HCT116 (cell line): ENCODE results near the gene GNL3L. TPM values are rescaled to one million over a fixed set of nuclear protein-coding genes. Genes with fewer than 3 reads are reported as not detected.

Experiments used
- ATAC-seq: fragments of 200-7000 bp; cut with Tn5 transposase; 2 replicates; pipeline ENCODE4 v1.9.1; 2020; ENCODE audit warnings: mild to moderate bottlenecking, moderate library complexity
- BruUV-seq: library from RNA; stranded (reverse); fragments of 400-500 nt; replicated peaks from 2 replicates; lab custom pipeline; 2021; lab: Mats Ljungman, UMichigan
- CTCF ChIA-PET: fragments of 300-600 bp; sonication (Branson Sonifier 250); formaldehyde crosslinking; loops from one replicate; lab custom pipeline; 2021; ENCODE audit warnings: antibody characterized with exemption; lab: Charles Lee
- POLR2A ChIA-PET: fragments of 300-600, 350-600 bp; sonication (Branson Sonifier 250); formaldehyde crosslinking; loops from one replicate; lab custom pipeline; 2021; ENCODE audit warnings: antibody characterized with exemption; lab: Charles Lee
- RAD21 ChIA-PET, 2 experiments: fragments of 300-600 bp; sonication (Branson Sonifier 250); formaldehyde crosslinking; loops; one replicate each; lab custom pipeline; 2023; ENCODE audit warnings: low total read pairs in 2 of 2; ENCODE audit not compliant: uncharacterized antibody in 2 of 2, unreplicated experiment in 2 of 2, low non-redundant PET in 1 of 2; lab: Charles Lee
- DNase-seq: peaks from one replicate; pipeline ENCODE4 v3.0.0-alpha.2; 2010; ENCODE audit warnings: low read depth, low spot score
- H2AFZ ChIP-seq: fragments of 200-600 bp; shearing (Covaris generic), sonication (generic); 2 replicates; pipeline ENCODE4 v1.6.1; 2017; ENCODE audit warnings: low read depth, mixed run types, mixed read lengths, antibody characterized with exemption, low read length; ENCODE audit not compliant: poor library complexity, severe bottlenecking
- H3K27ac ChIP-seq: 2 replicates; pipeline ENCODE4 v1.5.1; 2012; ENCODE audit warnings: low read depth, low read length
- H3K27me3 ChIP-seq: fragments of 200-600 bp; sonication (generic); 2 replicates; pipeline ENCODE4 v1.6.1; 2016; ENCODE audit warnings: mixed run types, low read length, mixed read lengths; ENCODE audit not compliant: insufficient read depth
- H3K36me3 ChIP-seq, 2 experiments: fragments of 200-500 bp in 1 of 2; fragments of 200-600 bp in 1 of 2; sonication (Bioruptor generic) in 1 of 2; sonication (generic) in 1 of 2; 2 replicates each; pipeline versions ENCODE4 v1.5.1 to v1.6.1; 2014 to 2016; ENCODE audit warnings: low read length in 2 of 2, inconsistent platforms in 1 of 2, mixed read lengths in 1 of 2, mixed run types in 1 of 2; ENCODE audit not compliant: insufficient read depth in 2 of 2, control insufficient read depth in 1 of 2
- H3K4me1 ChIP-seq, 2 experiments: fragments of 200-600 bp in 1 of 2; sonication (generic) in 1 of 2; 2 replicates each; pipeline versions ENCODE4 v1.5.1 to v1.6.1; 2012 to 2017; ENCODE audit warnings: low read length in 2 of 2, inconsistent platforms in 1 of 2, mild to moderate bottlenecking in 1 of 2, mixed read lengths in 1 of 2, mixed run types in 1 of 2, moderate library complexity in 1 of 2; ENCODE audit not compliant: insufficient read depth in 2 of 2, control insufficient read depth in 1 of 2
- H3K4me2 ChIP-seq: fragments of 200-600 bp; sonication (generic); 2 replicates; pipeline ENCODE4 v1.6.1; 2017; ENCODE audit warnings: mixed run types, low read length, mixed read lengths
- H3K4me3 ChIP-seq, 2 experiments: fragments of 200-600 bp in 1 of 2; sonication (generic) in 1 of 2; replicated peaks in 1 of 2; 2 replicates each; pipeline ENCODE4 v1.5.1; 2011 to 2016; ENCODE audit warnings: low read length in 2 of 2, control low read depth in 1 of 2, low read depth in 1 of 2, mild to moderate bottlenecking in 1 of 2, mixed read lengths in 1 of 2, mixed run types in 1 of 2
- H3K79me2 ChIP-seq: fragments of 200-600 bp; sonication (generic); 2 replicates; pipeline ENCODE4 v1.6.1; 2017; ENCODE audit warnings: mild to moderate bottlenecking, mixed run types, low read length, moderate library complexity, mixed read lengths; ENCODE audit not compliant: insufficient read depth
- H3K9ac ChIP-seq: fragments of 200-600 bp; sonication (generic); 2 replicates; pipeline ENCODE4 v1.6.1; 2016; ENCODE audit warnings: low read length, mixed read lengths
- H3K9me2 ChIP-seq: fragments of 200-600 bp; sonication (generic), shearing (Covaris generic); 2 replicates; pipeline ENCODE4 v1.6.1; 2017; ENCODE audit warnings: mixed run types, mild to moderate bottlenecking, moderate library complexity; ENCODE audit not compliant: insufficient read depth
- H3K9me3 ChIP-seq, 2 experiments: fragments of 200-500 bp in 1 of 2; fragments of 200-600 bp in 1 of 2; sonication (Bioruptor generic) in 1 of 2; sonication (generic) in 1 of 2; 2 replicates each; pipeline ENCODE4 v1.6.1; 2014 to 2017; ENCODE audit warnings: low read length in 2 of 2, mixed read lengths in 2 of 2, inconsistent platforms in 1 of 2, low read depth in 1 of 2, mild to moderate bottlenecking in 1 of 2, mixed run types in 1 of 2, moderate library complexity in 1 of 2; ENCODE audit not compliant: control insufficient read depth in 1 of 2, insufficient read depth in 1 of 2
- H4K20me1 ChIP-seq: fragments of 200-600 bp; sonication (generic), shearing (Covaris generic); 2 replicates; pipeline ENCODE4 v1.6.1; 2017; ENCODE audit warnings: mixed run types, mild to moderate bottlenecking, moderate library complexity; ENCODE audit not compliant: insufficient read depth
- CBX3 ChIP-seq: IDR thresholded peaks from 2 replicates; pipeline ENCODE4 v1.6.1; 2012; ENCODE audit warnings: low read depth
- CEBPB ChIP-seq: IDR thresholded peaks from 2 replicates; pipeline ENCODE4 v1.6.1; 2012; ENCODE audit warnings: low read depth
- ELF1 ChIP-seq: IDR thresholded peaks from 2 replicates; pipeline ENCODE4 v1.6.1; 2012; ENCODE audit warnings: low read depth, borderline replicate concordance
- EZH2 ChIP-seq: fragments of 200-600 bp; sonication (generic); IDR thresholded peaks from 2 replicates; pipeline ENCODE4 v1.6.1; 2017; ENCODE audit warnings: antibody characterized with exemption, mixed run types
- EZH2phosphoT487 ChIP-seq: fragments of 200-600 bp; IDR thresholded peaks from 2 replicates; pipeline ENCODE4 v1.6.1; 2018; ENCODE audit warnings: antibody characterized with exemption, borderline replicate concordance
- JUND ChIP-seq: IDR thresholded peaks from 2 replicates; pipeline ENCODE4 v1.6.1; 2012
- POLR2AphosphoS5 ChIP-seq: IDR thresholded peaks from 2 replicates; pipeline ENCODE4 v1.6.1; 2011; ENCODE audit warnings: mild to moderate bottlenecking, low read depth, low read length, moderate library complexity
- RAD21 ChIP-seq: IDR thresholded peaks from 2 replicates; pipeline ENCODE4 v1.6.1; 2012; ENCODE audit warnings: low read depth, mild to moderate bottlenecking
- REST ChIP-seq: IDR thresholded peaks from 2 replicates; pipeline ENCODE4 v1.6.1; 2012; ENCODE audit warnings: low read depth
- SIN3A ChIP-seq: IDR thresholded peaks from 2 replicates; pipeline ENCODE4 v1.6.1; 2012; ENCODE audit warnings: low read depth
- SP1 ChIP-seq: IDR thresholded peaks from 2 replicates; pipeline ENCODE4 v1.6.1; 2012; ENCODE audit warnings: low read depth
- TCF7L2 ChIP-seq: IDR thresholded peaks from 2 replicates; pipeline ENCODE4 v1.7.0; 2011; ENCODE audit warnings: borderline replicate concordance, inconsistent platforms; ENCODE audit not compliant: insufficient read depth, insufficient read length; ENCODE audit errors: extremely low read depth
- YY1 ChIP-seq: IDR thresholded peaks from 2 replicates; pipeline ENCODE4 v1.6.1; 2011; ENCODE audit warnings: low read length, low read depth, moderate library complexity, mild to moderate bottlenecking; ENCODE audit not compliant: insufficient replicate concordance; ENCODE audit errors: extremely low read depth
- ZNF274 ChIP-seq: fragments of 200-500 bp; sonication (Bioruptor generic); IDR thresholded peaks from 2 replicates; pipeline ENCODE4 v1.6.1; 2014; ENCODE audit warnings: mild to moderate bottlenecking, low read depth, low read length, inconsistent platforms
- intact Hi-C: fragments of 100-400 bp; cut with micrococcal nuclease; formaldehyde crosslinking; loops from 2 replicates; pipeline ENCODE4 v1.10.0; 2022
- total RNA-seq: library from RNA; stranded (reverse); gene quantifications from one replicate; pipeline ENCODE4 v1.2.1, GENCODE V29; 2021; ENCODE audit not compliant: unreplicated experiment
- TF ChIP-seq, protein P1 (sequence below), 3 experiments: fragments of 200-600 bp in 1 of 3; sonication (generic) in 1 of 3; IDR thresholded peaks in 2 of 3; conservative IDR thresholded peaks in 1 of 3; 2 replicates each; pipeline ENCODE4 v1.5.1; 2012 to 2017; ENCODE audit warnings: low read depth in 2 of 3, low read length in 2 of 3, antibody characterized with exemption in 1 of 3, borderline replicate concordance in 1 of 3, control low read depth in 1 of 3, mild to moderate bottlenecking in 1 of 3, mixed read lengths in 1 of 3, mixed run types in 1 of 3, moderate library complexity in 1 of 3; ENCODE audit not compliant: insufficient read depth in 1 of 3
- TF ChIP-seq, protein P2 (sequence below): IDR thresholded peaks from 2 replicates; pipeline ENCODE4 v1.6.1; 2012

The GNL3L gene
- total RNA-seq, 1 experiment from 2014 or later, result 60.2 TPM

DNA sequence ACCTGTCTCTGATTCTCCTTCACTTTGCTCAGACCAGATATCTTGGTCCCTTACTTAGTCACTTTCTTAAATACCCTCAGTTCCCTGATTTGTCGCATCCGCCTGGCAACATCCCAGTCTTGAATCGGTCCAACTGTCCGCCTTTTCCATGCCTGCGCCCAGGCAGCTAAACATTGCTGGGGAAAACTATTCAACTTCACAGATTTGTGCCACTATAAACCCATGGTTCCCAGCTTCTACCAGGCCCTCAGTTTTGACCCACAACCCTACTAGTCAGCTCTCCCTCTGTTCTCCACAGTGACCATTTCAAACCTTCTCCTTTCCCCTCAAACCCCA is 33.5 kb upstream of the GNL3L start:
- Histone ChIP-seq H3K9ac (peak overlapping the region; percentile 59; the same call in 1 of the 2 replicates), H2AFZ (no peak overlapping the region)
- CTCF ChIA-PET, result no interaction called here

More for the DNA sequence above, 33.5 kb upstream of the GNL3L start:
- DNase-seq, result no peak
- H3K79me2 ChIP-seq, result no peaks in the 10 kb centered on the region
- intact Hi-C loops, result no loop called here
- H4K20me1 ChIP-seq, result no peaks in the 10 kb centered on the region
- peaks cover 2 to 17% of the 10 kb centered on the region in 2 experiments; a peak in 2 of 4 replicates for H3K4me1 ChIP-seq
- H3K27ac ChIP-seq, result no peak overlapping the region
- TF ChIP-seq CBX3 (no peak), SP1 (no peak), ZNF274 (no peak), EZH2phosphoT487 (no peak), CEBPB (no peak), JUND (no peak), YY1 (no peak), ELF1 (no peak), POLR2AphosphoS5 (no peak), REST (no peak), TCF7L2 (no peak), EZH2 (no peak), RAD21 (no peak), SIN3A (no peak)
- TF ChIP-seq, protein P1, sequence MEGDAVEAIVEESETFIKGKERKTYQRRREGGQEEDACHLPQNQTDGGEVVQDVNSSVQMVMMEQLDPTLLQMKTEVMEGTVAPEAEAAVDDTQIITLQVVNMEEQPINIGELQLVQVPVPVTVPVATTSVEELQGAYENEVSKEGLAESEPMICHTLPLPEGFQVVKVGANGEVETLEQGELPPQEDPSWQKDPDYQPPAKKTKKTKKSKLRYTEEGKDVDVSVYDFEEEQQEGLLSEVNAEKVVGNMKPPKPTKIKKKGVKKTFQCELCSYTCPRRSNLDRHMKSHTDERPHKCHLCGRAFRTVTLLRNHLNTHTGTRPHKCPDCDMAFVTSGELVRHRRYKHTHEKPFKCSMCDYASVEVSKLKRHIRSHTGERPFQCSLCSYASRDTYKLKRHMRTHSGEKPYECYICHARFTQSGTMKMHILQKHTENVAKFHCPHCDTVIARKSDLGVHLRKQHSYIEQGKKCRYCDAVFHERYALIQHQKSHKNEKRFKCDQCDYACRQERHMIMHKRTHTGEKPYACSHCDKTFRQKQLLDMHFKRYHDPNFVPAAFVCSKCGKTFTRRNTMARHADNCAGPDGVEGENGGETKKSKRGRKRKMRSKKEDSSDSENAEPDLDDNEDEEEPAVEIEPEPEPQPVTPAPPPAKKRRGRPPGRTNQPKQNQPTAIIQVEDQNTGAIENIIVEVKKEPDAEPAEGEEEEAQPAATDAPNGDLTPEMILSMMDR (IDR thresholded peaks at IDR 0.05 in 2 of 3, conservative IDR thresholded peaks at IDR 0.05 in 1 of 3; ENCODE audit: borderline replicate concordance in 1 of 3, insufficient read depth in 1 of 3, low read depth in 2 of 3, low read length in 2 of 3), result no peak
- TF ChIP-seq, protein P2, sequence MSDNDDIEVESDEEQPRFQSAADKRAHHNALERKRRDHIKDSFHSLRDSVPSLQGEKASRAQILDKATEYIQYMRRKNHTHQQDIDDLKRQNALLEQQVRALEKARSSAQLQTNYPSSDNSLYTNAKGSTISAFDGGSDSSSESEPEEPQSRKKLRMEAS, result no peak
- ChIA-PET POLR2A (no interaction called here), RAD21 (no interaction called here)
- no peak for ATAC-seq
- peak overlapping the region; percentile 77 for H3K4me2 ChIP-seq
- BruUV-seq, result no TSS peak
- H3K9me3 ChIP-seq, result no peaks in the 10 kb centered on the region
- H3K4me3 ChIP-seq, result peak overlapping the region; percentile 42 to 58
- H3K9me2 ChIP-seq, result no peaks in the 10 kb centered on the region
- no peaks in the 10 kb centered on the region for H3K36me3 ChIP-seq
- H3K27me3 ChIP-seq, result no peaks in the 10 kb centered on the region
